ENCODE data around the gene UNC13B.
"Not testable (repeated sequence)": the region's sequence is repeated elsewhere in the genome, so short reads cannot be mapped to it uniquely, and the experiment has no call there.

UNC13B gene

GRCh38 chr9:35220659-35221338 is 59.0 kb downstream of the UNC13B start:
- Histone ChIP-seq H3K36me3 (ENCODE audit: control insufficient read depth, insufficient read depth, low read length) (no peaks in the 10 kb centered on the region), H3K9me3 (ENCODE audit: control insufficient read depth, insufficient read depth, low read length) (no peaks in the 10 kb centered on the region), H3K4me1 (ENCODE audit: control insufficient read depth, insufficient read depth, low read length) (peaks cover 2% of the 10 kb centered on the region; the same call in 1 of the 2 replicates), H3K4me3 (ENCODE audit: low read length) (no peak overlapping the region), H3K27ac (ENCODE audit: low read length) (no peak overlapping the region), H3K27me3 (ENCODE audit: control insufficient read depth, insufficient read depth, low read length) (no peaks in the 10 kb centered on the region)
- no CpG with 5 or more reads among the region's 6 CpGs for WGBS (ENCODE audit: insufficient coverage, insufficient read length)
- no peak for DNase-seq (ENCODE audit: low read depth, low spot score)

GRCh38 chr9:35225677-35226076 is 63.9 kb downstream of the UNC13B start:
- H3K27ac ChIP-seq (ENCODE audit: low read length), result no peak overlapping the region
- H3K36me3 ChIP-seq (ENCODE audit: control insufficient read depth, insufficient read depth, low read length), result no peaks in the 10 kb centered on the region
- H3K4me3 ChIP-seq (ENCODE audit: low read length), result no peak overlapping the region
- no CpG with 5 or more reads among the region's 5 CpGs for WGBS (ENCODE audit: insufficient coverage, insufficient read length)
- DNase-seq (ENCODE audit: low read depth, low spot score), result no peak
- H3K4me1 ChIP-seq (ENCODE audit: control insufficient read depth, insufficient read depth, low read length), result peaks cover 3% of the 10 kb centered on the region; the same call in 1 of the 2 replicates
- H3K27me3 ChIP-seq (ENCODE audit: control insufficient read depth, insufficient read depth, low read length), result no peaks in the 10 kb centered on the region
- H3K9me3 ChIP-seq (ENCODE audit: control insufficient read depth, insufficient read depth, low read length), result no peaks in the 10 kb centered on the region

- Histone ChIP-seq H3K9me3 (ENCODE audit: control insufficient read depth, insufficient read depth, low read length) (no peaks in the 10 kb centered on the region), H3K4me3 (ENCODE audit: low read length) (no peak overlapping the region), H3K27me3 (ENCODE audit: control insufficient read depth, insufficient read depth, low read length) (no peaks in the 10 kb centered on the region), H3K27ac (ENCODE audit: low read length) (no peak overlapping the region), H3K36me3 (ENCODE audit: control insufficient read depth, insufficient read depth, low read length) (no peaks in the 10 kb centered on the region), H3K4me1 (ENCODE audit: control insufficient read depth, insufficient read depth, low read length) (peaks cover 3% of the 10 kb centered on the region; the same call in 1 of the 2 replicates)
- no CpG with 5 or more reads among the region's 3 CpGs for WGBS (ENCODE audit: insufficient coverage, insufficient read length)
- DNase-seq (ENCODE audit: low read depth, low spot score), result no peak
These were observed 64.8 kb downstream of the UNC13B start for GRCh38 chr9:35226651-35227050.

GRCh38 chr9:35227284-35227683 is 65.5 kb downstream of the UNC13B start:
- H3K27ac ChIP-seq (ENCODE audit: low read length), result no peak overlapping the region
- no peak overlapping the region for H3K4me3 ChIP-seq (ENCODE audit: low read length)
- no CpG with 5 or more reads among the region's 3 CpGs for WGBS (ENCODE audit: insufficient coverage, insufficient read length)
- no peaks in the 10 kb centered on the region for H3K27me3 ChIP-seq (ENCODE audit: control insufficient read depth, insufficient read depth, low read length)
- DNase-seq (ENCODE audit: low read depth, low spot score), result no peak
- no peaks in the 10 kb centered on the region for H3K9me3 ChIP-seq (ENCODE audit: control insufficient read depth, insufficient read depth, low read length)
- peaks cover 3% of the 10 kb centered on the region; the same call in 1 of the 2 replicates for H3K4me1 ChIP-seq (ENCODE audit: control insufficient read depth, insufficient read depth, low read length)
- H3K36me3 ChIP-seq (ENCODE audit: control insufficient read depth, insufficient read depth, low read length), result no peaks in the 10 kb centered on the region

- Histone ChIP-seq H3K9me3 (ENCODE audit: control insufficient read depth, insufficient read depth, low read length) (no peaks in the 10 kb centered on the region), H3K36me3 (ENCODE audit: control insufficient read depth, insufficient read depth, low read length) (no peaks in the 10 kb centered on the region), H3K4me1 (ENCODE audit: control insufficient read depth, insufficient read depth, low read length) (peaks cover 3% of the 10 kb centered on the region; the same call in 1 of the 2 replicates), H3K27ac (ENCODE audit: low read length) (no peak overlapping the region), H3K27me3 (ENCODE audit: control insufficient read depth, insufficient read depth, low read length) (no peaks in the 10 kb centered on the region), H3K4me3 (ENCODE audit: low read length) (no peak overlapping the region)
- WGBS (ENCODE audit: insufficient coverage, insufficient read length), result no CpG with 5 or more reads among the region's 1 CpG
- no peak for DNase-seq (ENCODE audit: low read depth, low spot score)
These were observed 67.4 kb downstream of the UNC13B start for GRCh38 chr9:35229066-35229778.

GRCh38 chr9:35229779-35230143 is 68.0 kb downstream of the UNC13B start:
- Histone ChIP-seq H3K27me3 (ENCODE audit: control insufficient read depth, insufficient read depth, low read length) (no peaks in the 10 kb centered on the region), H3K36me3 (ENCODE audit: control insufficient read depth, insufficient read depth, low read length) (no peaks in the 10 kb centered on the region), H3K9me3 (ENCODE audit: control insufficient read depth, insufficient read depth, low read length) (no peaks in the 10 kb centered on the region), H3K27ac (ENCODE audit: low read length) (no peak overlapping the region), H3K4me3 (ENCODE audit: low read length) (no peak overlapping the region), H3K4me1 (ENCODE audit: control insufficient read depth, insufficient read depth, low read length) (peaks cover 3% of the 10 kb centered on the region; the same call in 1 of the 2 replicates)
- no peak for DNase-seq (ENCODE audit: low read depth, low spot score)
- no CpG with 5 or more reads among the region's 1 CpG for WGBS (ENCODE audit: insufficient coverage, insufficient read length)

- H3K9me3 ChIP-seq (ENCODE audit: control insufficient read depth, insufficient read depth, low read length), result no peaks in the 10 kb centered on the region
- no CpG with 5 or more reads among the region's 3 CpGs for WGBS (ENCODE audit: insufficient coverage, insufficient read length)
- H3K4me1 ChIP-seq (ENCODE audit: control insufficient read depth, insufficient read depth, low read length), result no peaks in the 10 kb centered on the region
- H3K36me3 ChIP-seq (ENCODE audit: control insufficient read depth, insufficient read depth, low read length), result no peaks in the 10 kb centered on the region
- H3K27me3 ChIP-seq (ENCODE audit: control insufficient read depth, insufficient read depth, low read length), result no peaks in the 10 kb centered on the region
- H3K4me3 ChIP-seq (ENCODE audit: low read length), result no peak overlapping the region
- H3K27ac ChIP-seq (ENCODE audit: low read length), result no peak overlapping the region
- no peak for DNase-seq (ENCODE audit: low read depth, low spot score)
These were observed 71.2 kb downstream of the UNC13B start for GRCh38 chr9:35232867-35233544.

- Histone ChIP-seq H3K4me1 (ENCODE audit: control insufficient read depth, insufficient read depth, low read length) (no peaks in the 10 kb centered on the region), H3K9me3 (ENCODE audit: control insufficient read depth, insufficient read depth, low read length) (no peaks in the 10 kb centered on the region), H3K36me3 (ENCODE audit: control insufficient read depth, insufficient read depth, low read length) (no peaks in the 10 kb centered on the region), H3K27me3 (ENCODE audit: control insufficient read depth, insufficient read depth, low read length) (no peaks in the 10 kb centered on the region), H3K4me3 (ENCODE audit: low read length) (no peak overlapping the region), H3K27ac (ENCODE audit: low read length) (no peak overlapping the region)
- DNase-seq (ENCODE audit: low read depth, low spot score), result no peak
- no CpG with 5 or more reads among the region's 1 CpG for WGBS (ENCODE audit: insufficient coverage, insufficient read length)
These were observed 74.9 kb downstream of the UNC13B start for GRCh38 chr9:35236692-35237091.

GRCh38 chr9:35237311-35237710 is 75.5 kb downstream of the UNC13B start:
- Histone ChIP-seq H3K27me3 (ENCODE audit: control insufficient read depth, insufficient read depth, low read length) (no peaks in the 10 kb centered on the region), H3K27ac (ENCODE audit: low read length) (no peak overlapping the region), H3K4me1 (ENCODE audit: control insufficient read depth, insufficient read depth, low read length) (no peaks in the 10 kb centered on the region), H3K36me3 (ENCODE audit: control insufficient read depth, insufficient read depth, low read length) (no peaks in the 10 kb centered on the region), H3K4me3 (ENCODE audit: low read length) (no peak overlapping the region), H3K9me3 (ENCODE audit: control insufficient read depth, insufficient read depth, low read length) (no peaks in the 10 kb centered on the region)
- no CpG with 5 or more reads among the region's 1 CpG for WGBS (ENCODE audit: insufficient coverage, insufficient read length)
- DNase-seq (ENCODE audit: low read depth, low spot score), result no peak

GRCh38 chr9:35245945-35246344 is 84.1 kb downstream of the UNC13B start:
- H3K27ac ChIP-seq (ENCODE audit: low read length); H3K4me1 ChIP-seq (ENCODE audit: control insufficient read depth, insufficient read depth, low read length); H3K36me3 ChIP-seq (ENCODE audit: control insufficient read depth, insufficient read depth, low read length); H3K9me3 ChIP-seq (ENCODE audit: control insufficient read depth, insufficient read depth, low read length); DNase-seq (ENCODE audit: low read depth, low spot score); H3K4me3 ChIP-seq (ENCODE audit: low read length); H3K27me3 ChIP-seq (ENCODE audit: control insufficient read depth, insufficient read depth, low read length): not testable (repeated sequence)
- WGBS (ENCODE audit: insufficient coverage, insufficient read length), result no CpG with 5 or more reads among the region's 1 CpG
